GM19438 (cell line): ENCODE results near the gene PPP1R14B.
A peak's percentile ranks its signal among the peaks of the same experiment; 100 is the strongest.

Experiments
- ATAC-seq: cut with Tn5 transposase; IDR thresholded peaks from one replicate; pipeline ENCODE4 v1.9.1; 2021; ENCODE audit warnings: low read depth; ENCODE audit not compliant: unreplicated experiment

The PPP1R14B gene

DNA sequence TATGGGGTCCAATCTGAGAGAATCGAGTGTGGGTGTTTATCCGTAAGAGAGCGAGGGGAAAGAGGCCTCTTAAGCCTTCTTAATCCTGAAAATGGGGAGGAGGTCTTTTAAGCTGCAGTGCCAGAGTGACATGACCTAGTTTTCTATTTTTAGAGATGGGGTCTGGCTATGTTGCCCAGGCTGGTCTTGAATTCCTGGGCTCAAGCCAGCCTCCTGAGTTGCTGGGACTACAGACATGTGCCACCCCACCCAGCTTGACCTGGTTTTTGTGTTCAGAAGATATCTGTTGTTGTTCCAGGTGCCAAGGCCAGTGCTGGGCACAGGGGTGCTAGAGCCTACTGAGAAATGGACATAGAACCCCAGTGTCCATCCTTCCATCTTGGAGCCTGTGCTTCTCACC, 36.3 kb upstream of the PPP1R14B start:
- ATAC-seq = no peak

DNA sequence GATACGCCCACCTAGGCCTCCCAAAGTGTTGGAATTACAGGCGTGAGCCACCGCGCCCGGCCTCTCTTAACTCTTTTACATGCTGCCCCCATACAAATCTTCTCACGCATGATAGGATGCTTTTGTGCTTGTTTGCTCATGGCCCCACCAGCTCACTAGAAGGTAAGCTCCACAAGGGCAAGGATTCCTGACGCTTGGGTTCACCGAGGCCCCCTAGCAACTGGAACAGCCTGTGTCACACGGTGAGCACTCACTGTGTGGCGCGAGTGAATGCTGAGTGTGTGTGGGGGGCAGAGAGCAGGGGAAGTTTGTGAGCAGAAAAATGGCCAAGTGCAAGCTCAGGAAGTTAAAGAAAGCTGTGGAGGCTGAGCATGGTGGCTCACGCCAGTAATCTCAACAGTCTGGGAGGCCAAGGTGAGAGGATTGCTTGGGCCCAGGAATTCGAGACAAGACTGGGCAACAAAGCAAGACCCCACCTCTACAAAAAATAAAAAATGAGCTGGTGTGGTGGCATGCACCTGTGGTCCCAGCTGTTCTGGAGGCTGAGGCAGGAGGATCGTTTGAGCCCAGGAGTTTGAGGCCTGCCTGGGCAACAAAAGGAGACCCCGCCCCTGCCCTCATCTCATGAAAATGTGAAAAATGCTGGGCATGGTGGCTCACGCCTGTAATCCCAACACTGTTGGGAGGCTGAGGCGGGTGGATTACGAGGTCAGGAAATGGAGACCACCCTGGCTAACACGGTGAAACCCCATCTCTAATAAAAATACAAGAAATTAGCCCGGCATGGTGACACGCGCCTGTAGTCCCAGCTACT, 35.4 kb upstream of the PPP1R14B start:
- ATAC-seq = no peak

DNA sequence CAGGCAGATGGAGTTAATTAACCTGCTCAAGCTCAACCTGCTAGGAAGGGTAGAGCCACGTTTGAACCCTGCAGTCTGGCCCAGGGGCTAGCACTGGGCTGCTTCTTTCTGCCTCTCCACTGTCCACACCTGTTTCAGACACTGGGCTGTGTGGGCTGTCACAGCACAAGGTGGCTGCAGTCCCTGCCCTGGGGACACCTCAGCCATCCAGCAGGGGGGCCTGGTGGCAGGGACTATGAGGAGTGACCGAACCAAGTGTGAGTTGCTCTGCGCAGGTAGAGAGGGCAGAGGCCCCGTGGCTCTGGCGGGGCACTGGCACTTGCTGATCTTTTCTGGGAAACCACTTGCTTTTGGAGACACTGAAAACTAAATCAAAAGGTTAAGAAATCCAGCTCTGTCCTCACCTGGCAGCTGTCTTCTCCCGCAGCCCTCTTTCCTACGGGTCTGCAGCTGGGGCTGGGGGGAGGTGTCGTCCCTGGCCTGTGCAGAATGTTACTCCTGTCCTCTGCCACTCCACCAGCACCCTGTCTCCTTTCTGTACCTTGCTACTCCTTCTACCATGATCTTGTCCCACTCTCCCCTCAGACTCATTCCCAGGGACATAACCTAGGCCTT, 31.9 kb upstream of the PPP1R14B start:
- ATAC-seq = no peak

DNA sequence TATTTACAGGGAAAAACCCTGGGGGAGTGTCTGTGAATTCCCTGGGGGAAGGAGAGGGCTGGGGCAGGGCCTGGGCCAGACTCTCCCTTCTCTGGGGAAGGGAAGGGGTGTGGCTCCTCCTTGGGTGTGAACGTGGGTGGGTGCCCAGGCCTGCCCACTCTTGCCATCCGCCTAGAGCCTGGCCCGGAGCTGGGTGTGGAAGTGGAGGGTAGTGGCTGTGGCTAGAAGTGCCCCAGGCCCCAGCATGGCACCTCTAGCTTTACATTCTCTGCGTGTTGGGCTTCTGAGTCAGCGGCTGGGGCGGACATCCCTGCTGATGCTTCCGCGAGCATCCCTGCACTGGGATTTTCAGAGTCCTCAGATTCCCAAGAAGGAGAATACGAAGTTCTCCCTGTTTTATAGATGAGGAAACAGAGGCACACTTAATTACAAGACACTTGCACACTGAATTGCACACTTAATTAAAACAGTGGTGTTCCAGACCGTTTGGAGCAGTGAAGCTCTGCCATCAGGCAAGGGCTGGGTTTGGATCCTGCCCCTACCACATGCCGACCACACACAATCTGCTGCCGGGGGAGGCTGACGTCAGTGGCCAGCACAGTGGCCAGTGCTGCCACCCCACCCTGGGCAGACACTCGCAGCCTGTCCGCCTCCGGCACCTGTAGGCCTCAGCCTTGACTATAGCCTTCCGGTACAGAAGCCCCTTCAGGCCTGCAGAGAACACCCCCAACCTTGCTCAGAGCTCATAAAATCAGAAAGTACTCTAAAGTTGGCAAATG, 30.1 kb upstream of the PPP1R14B start:
- ATAC-seq = no peak

DNA sequence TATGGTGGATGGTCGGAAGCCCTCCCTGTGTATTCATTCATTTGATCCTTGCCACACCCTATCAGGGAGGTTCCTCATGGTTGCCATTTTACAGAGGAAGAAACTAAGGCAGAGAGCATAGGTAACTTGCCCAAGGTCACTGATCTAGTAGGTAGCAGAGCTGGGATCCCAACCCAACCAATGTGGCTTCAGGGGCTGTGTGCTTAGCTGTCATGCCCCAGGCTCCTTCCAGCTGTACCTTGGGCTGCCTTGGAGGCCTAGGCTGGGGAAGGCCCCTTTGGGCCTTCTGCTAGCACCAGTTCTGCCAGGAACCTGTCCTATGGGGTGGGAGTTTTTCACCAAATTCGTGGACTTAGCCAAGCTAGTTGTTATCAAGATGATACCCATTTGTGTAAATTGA, 29.1 kb upstream of the PPP1R14B start:
- no peak for ATAC-seq

DNA sequence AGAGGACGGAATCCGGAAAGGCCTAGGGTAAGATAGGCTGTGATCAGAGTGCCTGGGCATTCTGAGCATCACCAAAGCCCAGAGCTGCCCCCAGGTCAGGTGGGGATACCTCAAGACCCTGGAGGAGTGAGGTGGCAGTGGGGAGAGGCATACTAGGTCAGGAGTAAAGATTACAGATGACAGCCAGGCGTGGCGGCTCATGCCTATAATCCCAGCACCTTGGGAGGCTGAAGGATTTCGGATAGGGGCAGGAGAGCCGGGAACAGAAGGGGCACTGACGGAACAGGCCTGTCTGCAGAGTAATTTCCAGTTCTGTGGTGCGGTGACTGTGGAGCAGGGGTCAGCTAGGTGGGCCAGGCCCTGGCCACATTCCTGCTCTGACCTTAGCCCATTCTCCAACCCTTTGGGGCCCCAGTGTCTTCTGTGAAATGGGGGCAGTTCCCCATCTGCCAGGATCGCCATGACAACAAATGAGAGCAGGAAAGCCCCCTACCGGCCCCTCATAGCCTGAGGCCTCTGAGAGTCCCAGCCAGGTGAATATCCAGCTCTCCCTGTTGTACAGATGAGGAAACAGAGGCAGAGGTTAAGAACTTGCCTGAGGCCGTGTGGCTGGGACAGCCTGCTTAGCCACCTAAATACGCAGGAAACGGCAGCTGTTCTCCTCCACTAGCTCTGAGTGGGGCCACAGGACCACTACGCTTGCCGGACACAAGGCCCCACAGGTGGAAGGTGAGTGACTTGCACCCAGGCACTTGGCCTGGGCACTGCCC, 28.5 kb upstream of the PPP1R14B start:
- ATAC-seq = no peak

DNA sequence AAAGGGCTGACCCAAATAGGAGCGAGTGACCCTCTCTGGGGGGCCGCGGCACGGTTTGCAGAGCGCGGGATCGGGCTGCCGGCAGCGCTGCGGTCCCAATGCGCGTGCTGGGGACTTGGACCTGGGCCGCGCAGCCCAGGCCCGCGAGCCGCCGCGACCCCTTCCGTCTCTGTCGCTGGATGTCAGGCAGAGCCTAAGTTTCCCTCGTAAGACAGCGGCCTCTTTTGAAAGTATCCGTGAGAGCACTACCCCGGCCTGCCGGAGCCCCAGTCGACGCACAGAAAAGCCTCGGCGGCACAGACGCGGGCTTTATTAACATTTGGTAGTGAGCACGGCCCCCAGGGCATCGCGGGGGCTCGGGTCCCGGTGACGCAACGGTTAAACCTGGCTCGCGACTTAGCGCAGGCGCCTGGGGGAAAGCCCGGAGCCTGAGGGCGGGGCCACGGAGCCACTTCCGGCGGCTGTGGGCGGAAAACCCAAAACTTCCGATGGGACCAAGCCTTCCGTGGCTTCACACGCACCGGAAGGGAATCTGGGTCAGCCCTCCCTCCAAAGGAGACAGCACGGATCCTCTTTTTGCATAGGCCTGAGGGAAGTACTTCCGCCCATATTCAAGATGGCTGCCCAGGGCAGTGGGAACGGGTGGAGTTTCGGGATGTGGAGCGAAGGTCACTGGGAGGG, 22.9 kb upstream of the PPP1R14B start:
- ATAC-seq = peak; percentile 58

DNA sequence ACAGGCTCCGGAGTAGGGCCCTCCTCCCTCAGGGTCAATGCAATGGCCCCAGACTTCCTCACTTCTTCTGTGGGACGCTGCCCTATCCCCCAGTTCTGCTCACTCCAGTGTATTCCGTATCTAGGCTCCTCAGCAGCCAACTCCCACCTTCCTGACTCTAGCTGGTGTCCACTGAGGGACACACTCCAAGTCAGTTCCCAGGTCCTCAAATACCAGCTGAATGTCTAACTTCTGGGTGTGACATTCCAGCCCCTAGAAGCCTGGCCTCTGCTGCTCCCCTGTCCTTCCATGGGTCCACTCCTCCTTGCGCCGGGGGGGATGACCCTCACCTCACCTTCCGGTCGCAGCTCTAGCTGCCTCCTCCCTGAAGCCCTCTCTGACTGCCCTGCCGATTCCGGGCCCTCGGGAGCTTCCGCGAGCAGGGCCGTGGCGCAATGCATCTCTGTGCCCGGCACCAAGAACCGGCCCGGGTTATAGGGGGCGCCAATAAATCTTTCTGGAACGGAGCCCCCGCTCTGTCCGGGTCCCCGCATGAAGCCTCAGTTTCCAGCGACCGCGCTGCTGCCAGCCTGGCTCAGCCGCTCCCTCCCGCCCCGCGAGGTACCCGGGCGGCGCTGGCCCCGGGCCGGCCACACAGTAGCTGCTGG, 22.3 kb upstream of the PPP1R14B start:
- ATAC-seq = peak; percentile 7

DNA sequence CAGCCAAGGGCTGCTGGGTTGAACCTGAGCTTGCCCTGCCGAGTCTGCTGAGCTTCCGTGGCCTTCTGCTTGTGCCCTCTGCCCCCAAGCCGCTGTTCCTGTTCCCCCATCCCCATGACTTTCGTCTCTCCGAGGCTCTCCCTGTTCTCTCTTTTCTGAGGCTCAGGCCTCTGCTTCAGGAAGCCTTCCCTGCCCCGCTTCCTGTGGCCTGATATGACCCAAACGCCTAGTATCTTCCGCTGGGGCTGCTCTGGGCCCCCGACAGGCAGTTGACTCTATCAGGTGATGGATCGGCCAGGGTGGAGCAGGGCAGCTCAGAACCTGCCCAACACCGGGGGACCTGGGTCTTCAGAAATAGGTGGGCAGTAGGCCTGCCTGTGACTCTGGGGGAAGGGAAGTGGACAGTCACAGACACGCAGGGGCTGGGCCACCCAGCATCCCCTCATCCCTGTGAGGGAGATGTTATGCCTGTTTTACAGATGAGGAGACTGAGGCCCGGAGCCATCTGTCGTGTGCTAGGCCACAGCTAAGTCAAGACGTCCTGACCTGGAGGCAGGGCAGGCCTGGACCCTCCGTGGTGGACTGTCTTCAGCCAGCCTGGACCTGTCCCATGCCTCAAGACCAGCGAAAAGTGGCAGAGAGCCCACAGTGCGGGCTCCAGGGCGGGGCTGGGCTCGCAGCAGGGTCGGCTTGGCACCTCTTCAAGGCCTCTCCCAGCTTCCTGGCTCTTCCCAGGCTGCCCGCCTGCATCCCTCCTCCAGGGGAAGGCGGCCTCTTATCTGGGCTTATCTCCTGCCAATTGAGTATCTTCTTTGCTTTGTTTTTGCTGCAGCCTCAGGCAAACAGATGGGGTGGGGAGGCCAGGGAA, 21.5 kb upstream of the PPP1R14B start:
- no peak for ATAC-seq

DNA sequence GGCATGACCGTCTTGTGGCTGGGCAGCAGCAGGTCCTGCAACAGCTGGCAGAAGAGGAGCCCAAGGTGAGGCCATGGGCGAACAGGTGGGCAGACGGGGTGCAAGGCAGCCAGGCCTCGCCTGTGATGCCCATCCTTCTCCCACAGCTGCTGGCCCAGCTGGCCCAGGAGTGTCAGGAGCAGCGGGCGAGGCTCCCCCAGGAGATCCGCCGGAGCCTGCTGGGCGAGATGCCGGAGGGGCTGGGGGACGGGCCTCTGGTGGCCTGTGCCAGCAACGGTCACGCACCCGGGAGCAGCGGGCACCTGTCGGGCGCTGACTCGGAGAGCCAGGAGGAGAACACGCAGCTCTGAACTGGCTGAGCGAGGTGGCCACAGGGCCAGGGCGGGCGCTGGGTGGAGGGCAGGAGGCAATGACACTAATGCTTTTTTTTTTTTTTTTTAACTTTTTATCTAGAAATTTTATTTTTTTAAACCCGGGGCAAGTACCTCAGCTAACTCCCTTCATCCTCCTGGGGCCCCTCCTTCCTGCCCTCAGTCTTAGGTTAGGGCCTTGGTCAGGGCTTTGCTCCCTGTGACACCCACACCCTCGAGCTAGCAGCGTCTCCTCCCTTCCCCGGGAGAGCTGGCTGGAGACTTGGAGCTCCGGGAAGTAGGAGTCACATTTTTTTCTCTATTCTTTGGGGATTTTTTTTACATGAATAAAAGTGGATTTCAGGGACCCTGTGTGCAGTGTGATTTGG, 20.6 kb upstream of the PPP1R14B start:
- ATAC-seq = no peak

DNA sequence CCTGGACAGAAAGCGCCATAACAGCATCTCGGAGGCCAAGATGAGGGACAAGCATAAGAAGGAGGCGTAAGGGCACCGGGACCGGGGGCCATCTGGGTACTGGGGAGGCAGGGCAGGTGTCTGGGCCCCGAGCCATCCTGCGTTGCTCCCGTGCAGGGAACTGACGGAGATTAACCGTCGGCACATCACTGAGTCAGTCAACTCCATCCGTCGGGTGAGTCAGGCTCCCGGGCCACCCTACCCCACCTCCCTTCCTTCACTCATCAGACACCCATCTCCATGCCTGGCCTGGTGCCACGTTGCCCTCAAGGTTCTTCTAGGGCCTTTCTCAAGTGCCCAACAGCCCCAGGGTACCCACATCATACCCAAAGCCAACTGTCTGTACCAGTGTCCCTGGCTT, 19.6 kb upstream of the PPP1R14B start:
- no peak for ATAC-seq

DNA sequence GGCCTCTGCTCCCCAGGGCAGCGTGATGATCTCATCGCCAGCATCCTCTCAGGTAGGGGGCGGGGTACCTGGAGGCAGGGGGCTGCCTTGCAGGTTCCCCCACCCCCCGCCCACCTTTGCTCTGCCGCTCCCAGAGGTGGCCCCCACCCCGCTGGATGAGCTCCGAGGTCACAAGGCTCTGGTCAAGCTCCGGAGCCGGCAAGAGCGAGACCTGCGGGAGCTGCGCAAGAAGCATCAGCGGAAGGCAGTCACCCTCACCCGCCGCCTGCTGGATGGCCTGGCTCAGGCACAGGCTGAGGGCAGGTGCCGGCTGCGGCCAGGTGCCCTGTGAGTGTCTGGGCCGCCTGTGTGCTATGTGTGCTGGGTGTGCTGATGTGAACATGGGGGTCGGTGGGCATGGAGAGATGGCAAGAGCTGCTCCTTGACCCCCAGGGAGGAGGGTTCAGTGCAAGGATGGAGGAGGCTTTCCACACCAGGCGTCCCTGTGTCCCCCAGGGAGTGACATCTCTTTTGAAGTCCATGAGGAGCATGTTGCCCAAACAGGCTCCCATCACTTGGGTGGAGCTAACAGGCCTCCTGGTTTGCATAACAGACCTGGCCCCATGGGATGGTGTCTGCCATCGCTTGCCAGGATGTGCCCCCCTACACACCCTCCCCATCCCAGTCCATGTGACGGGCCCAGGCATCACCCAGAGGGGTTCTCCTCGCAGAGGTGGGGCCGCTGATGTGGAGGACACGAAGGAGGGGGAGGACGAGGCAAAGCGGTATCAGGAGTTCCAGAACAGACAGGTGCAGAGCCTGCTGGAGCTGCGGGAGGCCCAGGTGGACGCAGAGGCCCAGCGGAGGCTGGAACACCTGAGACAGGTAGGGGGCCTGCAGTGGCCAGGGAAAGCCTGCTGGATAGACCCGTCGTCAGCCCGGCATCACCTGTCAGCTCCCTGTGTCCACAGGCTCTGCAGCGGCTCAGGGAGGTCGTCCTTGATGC, 18.7 kb upstream of the PPP1R14B start:
- no peak for ATAC-seq

DNA sequence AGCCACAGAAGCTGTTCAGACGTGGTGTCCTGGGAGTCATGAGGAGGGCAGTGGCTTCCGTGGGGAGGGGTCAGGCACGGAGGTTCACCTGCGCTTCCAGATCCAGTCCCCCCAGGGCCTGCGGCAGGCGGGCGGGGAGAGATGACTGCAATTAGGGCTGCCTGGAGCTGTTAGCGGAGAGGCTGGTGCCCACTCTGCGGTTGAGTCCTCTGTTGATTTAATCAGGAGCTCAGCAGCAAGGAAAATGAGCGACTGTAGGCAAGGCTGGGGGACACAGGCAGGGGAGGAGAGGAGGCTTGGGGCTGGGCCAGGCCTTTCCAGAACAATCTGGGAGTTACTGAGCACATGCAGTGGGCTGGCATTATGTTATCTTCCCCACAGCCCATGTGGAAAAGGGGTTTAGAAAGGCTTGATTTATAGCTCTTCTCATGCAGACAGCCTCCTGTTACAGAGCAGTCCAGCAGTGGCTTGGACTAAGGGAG, 17.7 kb upstream of the PPP1R14B start:
- ATAC-seq = no peak

DNA sequence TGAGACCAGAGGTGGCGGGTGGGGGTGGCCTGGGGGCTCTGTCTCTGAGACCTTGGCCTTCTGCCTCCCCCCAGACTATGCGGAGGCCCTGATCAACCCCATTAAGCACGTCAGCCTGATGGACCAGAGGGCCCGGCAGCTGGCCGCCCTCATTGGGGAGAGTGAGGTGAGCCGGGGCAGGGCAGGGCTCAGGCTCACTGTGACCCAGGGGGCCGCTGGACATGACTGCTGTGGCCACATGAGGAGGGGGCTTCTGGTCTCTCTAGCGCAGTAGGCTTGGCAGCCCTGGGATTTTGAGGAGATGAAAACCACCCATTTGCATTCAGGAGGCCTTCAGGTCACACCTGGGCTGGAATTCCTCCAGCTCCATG, 17.2 kb upstream of the PPP1R14B start:
- no peak for ATAC-seq

DNA sequence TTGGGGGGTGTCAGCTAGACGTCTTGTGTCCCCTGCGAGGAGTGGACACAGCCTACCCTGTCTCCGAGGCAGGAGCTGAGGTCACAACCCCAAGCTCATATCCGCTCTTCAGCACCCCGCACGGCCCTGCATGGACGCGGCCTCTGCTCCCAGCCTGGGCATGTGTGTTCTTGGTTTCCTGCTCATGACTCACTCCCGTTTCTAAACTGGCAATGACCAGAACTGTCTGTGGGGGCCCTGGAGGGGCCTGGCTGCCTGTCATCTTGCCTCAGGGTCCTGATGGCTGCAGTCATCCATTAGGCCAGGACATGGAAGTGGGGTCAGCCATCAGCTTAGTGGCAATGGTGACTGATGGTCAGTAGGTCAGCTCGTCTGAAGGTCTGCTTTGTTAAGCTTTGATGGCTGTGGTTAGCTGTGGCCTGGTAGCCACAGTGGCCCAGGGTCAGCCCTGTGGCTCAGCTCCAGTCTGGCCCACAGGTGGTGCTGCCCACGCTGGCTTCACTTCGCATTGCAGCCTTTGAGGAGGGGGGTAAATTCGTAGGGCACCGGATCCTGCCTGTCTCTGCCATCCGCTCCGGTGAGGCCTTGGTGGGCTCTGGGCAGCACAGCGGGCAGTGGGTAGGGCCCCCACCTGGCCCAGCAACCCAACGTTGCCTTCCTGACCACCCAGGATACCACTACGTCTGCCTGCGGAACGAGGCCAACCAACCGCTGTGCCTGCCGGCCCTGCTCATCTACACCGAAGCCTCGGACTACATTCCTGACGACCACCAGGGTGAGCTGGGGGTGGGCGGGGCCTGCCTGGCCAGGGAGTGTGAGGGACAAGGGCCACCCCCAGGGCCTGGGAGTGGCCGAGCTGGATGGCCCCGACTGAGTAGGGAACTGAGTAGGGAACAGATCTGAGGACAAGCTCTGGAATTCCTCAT, 16.5 kb upstream of the PPP1R14B start:
- no peak for ATAC-seq
